ENCODE results near the gene EIF5. TPM values are rescaled to one million over a fixed set of nuclear protein-coding genes. Genes with fewer than 3 reads are reported as not detected.

EIF5 gene
- total and polyA plus RNA-seq, 10 donors, result 31.9 to 261 (median 202) TPM

DNA sequence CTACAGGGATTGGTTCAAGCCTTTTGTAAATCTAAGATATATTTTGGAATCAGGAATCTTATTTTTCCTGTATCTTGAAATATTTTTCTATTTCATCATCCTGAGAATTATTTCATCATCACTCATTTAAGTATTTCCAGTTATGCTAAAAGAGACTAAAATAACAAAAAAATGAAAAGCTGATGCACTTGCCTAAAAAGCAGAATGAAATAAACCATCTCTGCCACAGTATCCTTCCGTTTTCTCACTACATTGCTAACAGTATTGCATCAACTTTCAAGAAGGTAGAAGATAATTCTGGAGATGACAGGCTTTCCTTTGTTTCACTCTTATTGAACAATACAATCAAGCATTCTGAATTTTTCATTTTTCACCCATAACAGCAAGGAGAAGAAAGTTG, 31.1 kb upstream of the EIF5 start:
- intact Hi-C loops (cut with DNase I; ENCODE audit: low total_unique reads), result no loop called here
- Histone ChIP-seq H3K4me3 (no peak overlapping the region), H3K9me3 (peaks cover 0 to 8% (median 0%) of the 10 kb centered on the region in 8 donors), H3K27ac (no peak overlapping the region), H3K27me3 (replicated peaks in 1 of 7) (peaks cover 0 to 4% (median 0%) of the 10 kb centered on the region in 7 donors), H3K4me1 (no peaks in the 10 kb centered on the region), H3K36me3 (no peaks in the 10 kb centered on the region)
- no peak for TF ChIP-seq POLR2A (IDR thresholded peaks at IDR 0.05)
- TF ChIP-seq CTCF (IDR thresholded peaks at IDR 0.05 in 8 of 11, conservative IDR thresholded peaks at IDR 0.05 in 3 of 11), result no peak
- TF ChIP-seq POLR2AphosphoS5 (IDR thresholded peaks at IDR 0.05), result no peak
- WGBS, 5 donors, result 56 to 88% (median 67%) methylated on average over 1 of the region's 1 CpG
- DNase-seq, result no peak

- H3K27ac ChIP-seq, result no peak overlapping the region
- H3K4me1 ChIP-seq, result no peaks in the 10 kb centered on the region
- no peak for DNase-seq
- H3K4me3 ChIP-seq, result no peak overlapping the region
- 41 to 57% (median 42%) methylated on average over 2 of the region's 2 CpGs for WGBS, 5 donors
- intact Hi-C loops (cut with DNase I; ENCODE audit: low total_unique reads), result no loop called here
- peaks cover 0 to 8% (median 0%) of the 10 kb centered on the region in 8 donors for H3K9me3 ChIP-seq
- peaks cover 0 to 4% (median 0%) of the 10 kb centered on the region in 7 donors for H3K27me3 ChIP-seq (replicated peaks in 1 of 7)
- TF ChIP-seq POLR2A (IDR thresholded peaks at IDR 0.05) (no peak), CTCF (IDR thresholded peaks at IDR 0.05 in 8 of 11, conservative IDR thresholded peaks at IDR 0.05 in 3 of 11) (no peak), POLR2AphosphoS5 (IDR thresholded peaks at IDR 0.05) (no peak)
- no peaks in the 10 kb centered on the region for H3K36me3 ChIP-seq
Observed at GRCh38 chr14:103304706-103305105, 29.3 kb upstream of the EIF5 start.

DNA sequence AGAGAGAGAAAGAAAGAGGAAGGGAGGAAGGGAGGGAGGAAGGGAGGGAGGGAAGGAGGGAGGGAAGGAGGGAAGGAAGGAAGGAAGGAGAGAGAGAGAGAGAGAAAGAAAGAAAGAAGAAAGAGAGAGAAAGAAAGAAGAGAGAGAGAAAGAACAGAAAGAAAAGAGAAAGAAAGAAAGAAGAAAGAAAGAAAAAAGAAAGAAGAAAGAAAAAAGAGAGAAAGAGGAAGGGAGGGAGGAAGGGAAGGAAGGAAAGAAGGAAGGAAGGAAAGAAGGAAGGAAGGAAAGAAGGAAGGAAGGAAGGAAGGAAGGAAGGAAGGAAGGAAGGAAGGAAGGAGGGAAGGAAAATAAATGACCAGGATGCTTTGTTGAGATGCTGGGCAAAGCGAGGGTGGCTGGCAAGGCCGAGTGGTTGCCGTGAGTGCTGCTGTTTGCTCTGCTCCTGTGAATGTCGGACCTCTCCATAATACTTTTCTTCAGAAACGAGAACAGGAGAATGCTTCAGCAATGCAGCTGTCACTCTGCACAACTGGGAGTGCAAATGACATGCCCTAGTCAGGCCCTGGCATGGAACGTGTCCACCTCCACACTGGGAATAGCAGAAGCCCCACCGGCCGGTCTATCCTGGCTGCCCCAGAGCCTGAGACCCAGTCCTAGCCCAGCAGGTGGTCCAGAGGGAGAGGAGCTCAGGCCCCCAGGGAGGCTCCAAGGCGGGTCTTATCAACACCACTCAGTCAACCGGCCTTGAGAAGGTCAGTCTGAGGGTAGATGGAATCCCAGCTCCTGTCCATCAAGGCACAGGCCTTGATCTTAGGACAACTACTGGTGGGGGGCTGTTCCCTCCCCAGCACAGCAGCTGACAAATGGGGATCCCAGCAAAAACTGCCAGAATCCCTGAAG, 25.1 kb upstream of the EIF5 start:
- DNase-seq, result peak; percentile 41
- Histone ChIP-seq H3K36me3 (no peaks in the 10 kb centered on the region), H3K27ac (no peak overlapping the region), H3K4me1 (peaks cover 0 to 6% (median 0%) of the 10 kb centered on the region in 6 donors), H3K27me3 (replicated peaks in 1 of 7) (peaks cover 0 to 4% (median 0%) of the 10 kb centered on the region in 7 donors), H3K9me3 (peaks cover 0 to 8% (median 0%) of the 10 kb centered on the region in 8 donors), H3K4me3 (no peak overlapping the region)
- intact Hi-C loops (cut with DNase I; ENCODE audit: low total_unique reads), result no loop called here
- WGBS, 5 donors, result 84 to 91% (median 89%) methylated on average over 10 of the region's 10 CpGs
- TF ChIP-seq CTCF (IDR thresholded peaks at IDR 0.05 in 8 of 11, conservative IDR thresholded peaks at IDR 0.05 in 3 of 11), result no peak

- H3K27me3 ChIP-seq (replicated peaks in 1 of 7), result peaks cover 0 to 4% (median 0%) of the 10 kb centered on the region in 7 donors
- H3K36me3 ChIP-seq, result no peaks in the 10 kb centered on the region
- intact Hi-C loops (cut with DNase I; ENCODE audit: low total_unique reads), result no loop called here
- 88 to 94% (median 93%) methylated on average over 10 to 12 of the region's 12 CpGs for WGBS, 5 donors
- peaks cover 0 to 8% (median 0%) of the 10 kb centered on the region in 8 donors for H3K9me3 ChIP-seq
- no peak for TF ChIP-seq POLR2A (IDR thresholded peaks at IDR 0.05)
- TF ChIP-seq CTCF (IDR thresholded peaks at IDR 0.05 in 8 of 11, conservative IDR thresholded peaks at IDR 0.05 in 3 of 11), result no peak
- TF ChIP-seq POLR2AphosphoS5 (IDR thresholded peaks at IDR 0.05), result no peak
- no peak overlapping the region for H3K27ac ChIP-seq
- DNase-seq, result peak; percentile 18
- H3K4me1 ChIP-seq, result peaks cover 0 to 14% (median 5%) of the 10 kb centered on the region in 6 donors
- no peak overlapping the region for H3K4me3 ChIP-seq
Observed at GRCh38 chr14:103310576-103311095, 23.4 kb upstream of the EIF5 start.
